Measurements from ENCODE around the gene TCF25. TPM values are rescaled to one million over a fixed set of nuclear protein-coding genes. Genes with fewer than 3 reads are reported as not detected.

The TCF25 gene
- total RNA-seq, 2 donors from 2014 or later, result 74.2 to 258 TPM

DNA sequence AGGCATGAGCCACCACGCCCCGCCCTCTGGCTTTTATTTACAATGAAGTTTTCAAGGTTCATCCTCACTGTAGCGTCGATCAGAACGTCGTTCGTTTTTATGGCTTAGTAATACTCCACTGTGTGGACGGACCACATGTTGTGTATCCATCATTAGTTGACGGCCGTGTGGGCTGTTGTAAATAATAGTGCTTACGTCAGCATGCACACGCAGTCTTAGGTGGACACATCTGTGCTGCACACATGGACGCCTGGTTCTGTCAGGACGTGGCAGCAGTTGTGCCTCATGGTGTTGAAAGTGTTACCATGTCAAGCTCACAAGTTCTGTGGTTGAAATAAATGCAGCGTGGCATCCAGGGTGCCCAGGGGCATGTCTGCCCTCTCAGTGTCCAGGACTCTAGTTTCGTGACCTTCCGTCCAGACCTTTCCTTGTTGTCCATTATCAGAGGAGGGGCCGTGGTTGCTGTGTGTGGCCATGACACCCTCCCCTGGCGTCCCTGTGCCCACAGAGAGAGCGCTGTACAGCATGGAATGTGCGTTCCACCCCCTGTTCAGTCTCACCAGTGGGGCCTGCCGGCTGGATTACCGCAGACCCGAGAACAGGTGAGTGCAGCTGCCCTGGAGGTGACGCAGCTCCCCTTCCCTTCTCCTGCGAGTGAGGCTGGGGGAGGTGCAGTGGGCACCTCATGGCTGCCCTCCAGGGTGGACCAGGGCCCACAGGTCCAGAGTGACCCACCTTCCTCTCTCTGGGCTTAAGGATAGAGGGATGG is 22.3 kb downstream of the TCF25 start:
- ATAC-seq, result no peak
- DNase-seq, result no peak
- Histone ChIP-seq H3K27ac (no peak overlapping the region), H3K4me3 (no peak overlapping the region), H3K4me1 (no peaks in the 10 kb centered on the region), H3K9me3 (no peaks in the 10 kb centered on the region), H3K27me3 (no peaks in the 10 kb centered on the region), H3K36me3 (replicated peaks in 1 of 2; ENCODE audit: insufficient read depth in 1 of 2, low read depth in 2 of 2) (peaks cover 10 to 41% of the 10 kb centered on the region in 2 donors)
- 90 to 93% methylated on average over 25 to 26 of the region's 26 CpGs for WGBS, 2 donors
- TF ChIP-seq, protein P1, sequence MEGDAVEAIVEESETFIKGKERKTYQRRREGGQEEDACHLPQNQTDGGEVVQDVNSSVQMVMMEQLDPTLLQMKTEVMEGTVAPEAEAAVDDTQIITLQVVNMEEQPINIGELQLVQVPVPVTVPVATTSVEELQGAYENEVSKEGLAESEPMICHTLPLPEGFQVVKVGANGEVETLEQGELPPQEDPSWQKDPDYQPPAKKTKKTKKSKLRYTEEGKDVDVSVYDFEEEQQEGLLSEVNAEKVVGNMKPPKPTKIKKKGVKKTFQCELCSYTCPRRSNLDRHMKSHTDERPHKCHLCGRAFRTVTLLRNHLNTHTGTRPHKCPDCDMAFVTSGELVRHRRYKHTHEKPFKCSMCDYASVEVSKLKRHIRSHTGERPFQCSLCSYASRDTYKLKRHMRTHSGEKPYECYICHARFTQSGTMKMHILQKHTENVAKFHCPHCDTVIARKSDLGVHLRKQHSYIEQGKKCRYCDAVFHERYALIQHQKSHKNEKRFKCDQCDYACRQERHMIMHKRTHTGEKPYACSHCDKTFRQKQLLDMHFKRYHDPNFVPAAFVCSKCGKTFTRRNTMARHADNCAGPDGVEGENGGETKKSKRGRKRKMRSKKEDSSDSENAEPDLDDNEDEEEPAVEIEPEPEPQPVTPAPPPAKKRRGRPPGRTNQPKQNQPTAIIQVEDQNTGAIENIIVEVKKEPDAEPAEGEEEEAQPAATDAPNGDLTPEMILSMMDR (IDR thresholded peaks at IDR 0.05), result no peak
- TF ChIP-seq POLR2A (IDR thresholded peaks at IDR 0.05), result no peak
- intact Hi-C loops (cut with DNase I), result no loop called here

- WGBS, 2 donors, result 94 to 98% methylated on average over 11 of the region's 11 CpGs
Observed at GRCh38 chr16:89897204-89897603, 23.8 kb downstream of the TCF25 start.

GRCh38 chr16:89898201-89898967 is 25.0 kb downstream of the TCF25 start:
- DNase-seq, result no peak
- Histone ChIP-seq H3K9me3 (no peaks in the 10 kb centered on the region), H3K27ac (no peak overlapping the region), H3K4me1 (no peaks in the 10 kb centered on the region), H3K4me3 (no peak overlapping the region), H3K27me3 (no peaks in the 10 kb centered on the region), H3K36me3 (replicated peaks in 1 of 2; ENCODE audit: insufficient read depth in 1 of 2, low read depth in 2 of 2) (peaks cover 0 to 43% of the 10 kb centered on the region in 2 donors)
- WGBS, 2 donors, result 89 to 93% methylated on average over 27 to 34 of the region's 36 CpGs
- ATAC-seq, result no peak
- TF ChIP-seq POLR2A (IDR thresholded peaks at IDR 0.05), result no peak
- TF ChIP-seq, protein P1 (IDR thresholded peaks at IDR 0.05), result no peak
- intact Hi-C loops (cut with DNase I), result no loop called here

More at GRCh38 chr16:89897204-89897603, 23.8 kb downstream of the TCF25 start:
- H3K27me3 ChIP-seq, result no peaks in the 10 kb centered on the region
- no peak overlapping the region for H3K27ac ChIP-seq
- H3K4me3 ChIP-seq, result no peak overlapping the region
- DNase-seq (no peak), ATAC-seq (no peak)
- H3K9me3 ChIP-seq, result no peaks in the 10 kb centered on the region
- H3K4me1 ChIP-seq, result no peaks in the 10 kb centered on the region
- H3K36me3 ChIP-seq (replicated peaks in 1 of 2; ENCODE audit: insufficient read depth in 1 of 2, low read depth in 2 of 2), result peaks cover 5 to 42% of the 10 kb centered on the region in 2 donors
- intact Hi-C loops (cut with DNase I), result no loop called here
- TF ChIP-seq, protein P1 (IDR thresholded peaks at IDR 0.05), result no peak
- no peak for TF ChIP-seq POLR2A (IDR thresholded peaks at IDR 0.05)

DNA sequence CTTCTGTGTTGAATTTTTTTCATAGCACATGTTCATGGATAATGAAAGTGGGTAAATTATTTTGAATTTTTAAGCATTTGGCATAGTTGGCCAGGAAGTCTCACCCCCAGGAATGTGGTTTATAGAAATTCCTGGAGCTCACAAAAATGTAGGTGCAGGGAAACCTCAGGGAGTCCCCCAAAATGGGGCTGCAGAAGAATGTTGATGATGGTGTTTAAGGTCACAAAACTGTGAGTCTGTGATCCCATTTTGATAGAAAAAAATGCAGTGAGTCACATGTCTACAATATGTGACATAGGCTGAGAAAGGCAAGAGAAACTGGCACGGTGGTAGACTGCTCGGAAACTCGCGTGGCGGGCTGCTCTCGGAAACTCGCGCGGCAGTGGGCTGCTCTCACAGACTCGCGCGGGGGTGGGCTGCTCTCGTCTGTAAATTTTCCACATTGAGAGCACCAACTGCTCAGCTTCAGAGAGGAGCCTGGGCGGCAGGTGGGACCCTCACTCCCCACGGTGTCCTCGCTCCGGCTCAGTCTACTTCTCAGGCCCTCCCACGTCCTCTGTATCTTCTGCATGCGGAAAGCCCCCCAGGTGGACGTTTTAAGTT is 26.6 kb downstream of the TCF25 start:
- Histone ChIP-seq H3K4me3 (no peak overlapping the region), H3K36me3 (replicated peaks in 1 of 2; ENCODE audit: insufficient read depth in 1 of 2, low read depth in 2 of 2) (peaks cover 0 to 36% of the 10 kb centered on the region in 2 donors), H3K4me1 (no peaks in the 10 kb centered on the region), H3K27ac (no peak overlapping the region), H3K27me3 (no peaks in the 10 kb centered on the region), H3K9me3 (no peaks in the 10 kb centered on the region)
- DNase-seq (no peak), ATAC-seq (no peak)
- intact Hi-C loops (cut with DNase I), result no loop called here
- TF ChIP-seq, protein P1 (IDR thresholded peaks at IDR 0.05), result no peak
- no peak for TF ChIP-seq POLR2A (IDR thresholded peaks at IDR 0.05)
- WGBS, 2 donors, result 93 to 94% methylated on average over 20 of the region's 20 CpGs

All from body of pancreas (tissue), 4 donors.